Measurements from ENCODE around the gene NEXMIF.
"Not testable (repeated sequence)": the region's sequence is repeated elsewhere in the genome, so short reads cannot be mapped to it uniquely, and the experiment has no call there.

The NEXMIF gene

DNA sequence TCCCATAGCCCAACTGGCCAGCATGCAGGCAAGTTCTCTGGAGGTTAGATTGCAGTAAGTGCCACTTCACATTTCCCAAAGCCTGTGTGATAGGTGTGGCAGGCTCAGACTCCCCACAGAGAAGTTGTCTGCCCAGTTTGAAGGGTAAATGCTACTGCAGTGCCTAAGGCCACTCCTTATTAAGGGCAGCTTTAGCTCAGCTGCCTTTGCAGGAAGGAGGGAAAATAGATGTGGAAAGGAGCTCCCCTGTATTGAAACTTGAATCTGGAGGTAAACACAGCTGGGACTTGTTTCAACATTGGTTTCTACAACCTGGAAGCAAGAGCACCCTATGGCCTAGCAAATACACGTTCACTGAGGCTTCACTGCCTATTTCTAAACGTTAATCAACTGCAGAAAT lies 22.4 kb downstream of the NEXMIF start:
- no CpG with 5 or more reads among the region's 2 CpGs for WGBS (ENCODE audit: insufficient coverage, insufficient read length)
- no peaks in the 10 kb centered on the region for H3K9me3 ChIP-seq (ENCODE audit: control insufficient read depth, insufficient read depth, low read length)
- H3K4me1 ChIP-seq (ENCODE audit: control insufficient read depth, insufficient read depth, low read length): no peaks in the 10 kb centered on the region
- no peak overlapping the region for H3K27ac ChIP-seq (ENCODE audit: low read length)
- no peak for DNase-seq (ENCODE audit: low read depth, low spot score)
- no peaks in the 10 kb centered on the region for H3K27me3 ChIP-seq (ENCODE audit: control insufficient read depth, insufficient read depth, low read length)
- H3K36me3 ChIP-seq (ENCODE audit: control insufficient read depth, insufficient read depth, low read length): no peaks in the 10 kb centered on the region
- no peak overlapping the region for H3K4me3 ChIP-seq (ENCODE audit: low read length)

DNA sequence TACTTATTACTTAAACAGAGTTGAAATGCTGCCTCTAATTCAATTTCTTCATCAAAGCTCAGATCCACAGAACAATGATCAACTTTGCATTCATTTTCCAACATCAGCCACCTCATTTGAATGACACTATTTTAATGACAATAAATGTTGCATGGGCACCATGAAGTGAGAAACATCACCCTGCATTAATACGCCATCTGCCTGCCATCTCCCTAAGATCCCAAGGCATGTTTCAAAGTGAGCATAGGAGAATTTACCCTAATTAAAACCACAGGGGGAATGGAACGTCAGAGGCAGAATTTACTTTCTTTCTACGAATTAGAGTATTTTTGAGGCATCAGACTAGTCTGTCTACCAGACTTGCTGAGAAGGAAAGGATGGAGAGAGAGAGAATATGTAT lies 32.7 kb downstream of the NEXMIF start:
- DNase-seq (ENCODE audit: low read depth, low spot score): no peak
- WGBS (ENCODE audit: insufficient coverage, insufficient read length): no CpG with 5 or more reads among the region's 3 CpGs
- Histone ChIP-seq H3K4me3 (ENCODE audit: low read length) (no peak overlapping the region), H3K4me1 (ENCODE audit: control insufficient read depth, insufficient read depth, low read length) (no peaks in the 10 kb centered on the region), H3K27ac (ENCODE audit: low read length) (no peak overlapping the region), H3K27me3 (ENCODE audit: control insufficient read depth, insufficient read depth, low read length) (no peaks in the 10 kb centered on the region), H3K36me3 (ENCODE audit: control insufficient read depth, insufficient read depth, low read length) (no peaks in the 10 kb centered on the region), H3K9me3 (ENCODE audit: control insufficient read depth, insufficient read depth, low read length) (no peaks in the 10 kb centered on the region)

DNA sequence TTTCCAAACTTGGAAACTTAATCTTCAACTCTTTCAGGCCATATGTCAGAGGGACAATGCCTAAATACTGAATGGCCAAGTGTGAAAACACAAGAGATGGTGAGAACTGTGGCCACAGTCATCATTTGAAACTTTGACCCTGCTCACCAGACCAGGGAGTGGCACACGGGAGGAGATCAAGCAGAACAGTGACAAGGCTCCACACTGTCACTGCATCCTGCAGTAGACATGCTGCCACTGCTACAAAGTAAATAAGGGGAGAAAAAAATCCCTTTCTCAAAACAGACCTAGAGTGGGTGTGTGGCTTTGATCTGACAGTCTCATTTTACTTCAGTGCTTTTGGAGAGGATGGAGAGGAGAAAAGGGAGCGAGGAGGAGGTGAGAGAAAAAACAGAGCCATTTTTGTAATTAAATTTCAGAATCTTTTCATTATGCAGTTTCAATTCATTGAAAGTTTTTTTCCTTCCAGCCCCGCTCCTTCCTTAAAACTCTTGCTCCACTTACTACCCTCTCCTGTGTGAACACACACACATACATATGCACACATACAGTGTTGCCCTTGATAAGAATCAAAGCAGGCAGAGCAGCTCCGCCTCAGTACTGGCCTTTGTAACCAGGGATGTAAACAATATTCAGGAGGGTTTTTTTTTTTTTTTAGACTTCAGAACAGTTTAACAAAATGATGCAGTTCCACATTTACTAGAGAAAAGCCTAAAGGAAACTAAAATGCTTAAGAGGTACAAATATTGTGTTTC lies 34.4 kb downstream of the NEXMIF start:
- Histone ChIP-seq H3K4me1 (ENCODE audit: control insufficient read depth, insufficient read depth, low read length) (no peaks in the 10 kb centered on the region), H3K4me3 (ENCODE audit: low read length) (no peak overlapping the region), H3K27ac (ENCODE audit: low read length) (no peak overlapping the region), H3K36me3 (ENCODE audit: control insufficient read depth, insufficient read depth, low read length) (no peaks in the 10 kb centered on the region), H3K9me3 (ENCODE audit: control insufficient read depth, insufficient read depth, low read length) (no peaks in the 10 kb centered on the region), H3K27me3 (ENCODE audit: control insufficient read depth, insufficient read depth, low read length) (no peaks in the 10 kb centered on the region)
- no CpG with 5 or more reads among the region's 4 CpGs for WGBS (ENCODE audit: insufficient coverage, insufficient read length)
- DNase-seq (ENCODE audit: low read depth, low spot score): no peak

DNA sequence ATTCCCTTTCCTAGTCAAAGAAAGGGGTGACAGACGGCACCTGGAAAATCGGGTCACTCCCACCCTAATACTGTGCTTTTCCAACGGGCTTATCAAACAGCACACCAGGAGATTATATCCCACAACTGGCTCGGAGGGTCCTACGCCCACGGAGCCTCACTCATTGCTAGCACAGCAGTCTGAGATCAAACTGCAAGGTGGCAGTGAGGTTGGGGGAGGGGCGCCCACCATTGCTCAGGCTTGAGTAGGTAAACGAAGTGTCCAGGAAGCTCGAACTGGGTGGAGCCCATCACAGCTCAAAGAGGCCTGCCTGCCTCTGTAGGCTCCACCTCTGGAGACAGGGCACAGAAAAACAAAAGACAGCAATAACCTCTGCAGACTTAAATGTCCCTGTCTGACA lies 42.9 kb downstream of the NEXMIF start:
- not testable (repeated sequence) for H3K36me3 ChIP-seq (ENCODE audit: control insufficient read depth, insufficient read depth, low read length); H3K9me3 ChIP-seq (ENCODE audit: control insufficient read depth, insufficient read depth, low read length); H3K27ac ChIP-seq (ENCODE audit: low read length); H3K4me3 ChIP-seq (ENCODE audit: low read length); H3K4me1 ChIP-seq (ENCODE audit: control insufficient read depth, insufficient read depth, low read length); DNase-seq (ENCODE audit: low read depth, low spot score); H3K27me3 ChIP-seq (ENCODE audit: control insufficient read depth, insufficient read depth, low read length)
- no CpG with 5 or more reads among the region's 9 CpGs for WGBS (ENCODE audit: insufficient coverage, insufficient read length)

DNA sequence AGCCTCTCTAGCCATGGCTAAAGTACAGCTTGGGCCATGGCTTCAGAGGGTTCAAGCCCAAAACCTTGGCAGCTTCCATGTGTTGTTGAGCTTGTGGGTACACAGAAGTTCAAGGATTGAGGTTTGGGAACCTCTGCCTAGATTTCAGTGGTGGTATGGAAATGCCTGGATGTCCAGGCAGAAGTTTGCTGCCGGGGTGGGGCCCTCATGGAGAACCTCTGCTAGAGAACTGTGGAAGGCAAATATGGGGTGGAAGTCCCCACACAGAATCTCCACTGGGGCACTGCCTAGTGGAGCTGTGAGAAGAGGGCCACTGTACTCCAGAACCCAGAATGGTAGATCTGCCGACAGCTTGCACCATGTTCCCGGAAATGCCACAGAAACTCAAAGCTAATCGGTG lies 59.5 kb downstream of the NEXMIF start:
- DNase-seq (ENCODE audit: low read depth, low spot score): no peak
- H3K4me1 ChIP-seq (ENCODE audit: control insufficient read depth, insufficient read depth, low read length): no peaks in the 10 kb centered on the region
- no peak overlapping the region for H3K4me3 ChIP-seq (ENCODE audit: low read length)
- H3K9me3 ChIP-seq (ENCODE audit: control insufficient read depth, insufficient read depth, low read length): no peaks in the 10 kb centered on the region
- H3K27me3 ChIP-seq (ENCODE audit: control insufficient read depth, insufficient read depth, low read length): no peaks in the 10 kb centered on the region
- no peaks in the 10 kb centered on the region for H3K36me3 ChIP-seq (ENCODE audit: control insufficient read depth, insufficient read depth, low read length)
- no CpG with 5 or more reads among the region's 4 CpGs for WGBS (ENCODE audit: insufficient coverage, insufficient read length)
- H3K27ac ChIP-seq (ENCODE audit: low read length): no peak overlapping the region

DNA sequence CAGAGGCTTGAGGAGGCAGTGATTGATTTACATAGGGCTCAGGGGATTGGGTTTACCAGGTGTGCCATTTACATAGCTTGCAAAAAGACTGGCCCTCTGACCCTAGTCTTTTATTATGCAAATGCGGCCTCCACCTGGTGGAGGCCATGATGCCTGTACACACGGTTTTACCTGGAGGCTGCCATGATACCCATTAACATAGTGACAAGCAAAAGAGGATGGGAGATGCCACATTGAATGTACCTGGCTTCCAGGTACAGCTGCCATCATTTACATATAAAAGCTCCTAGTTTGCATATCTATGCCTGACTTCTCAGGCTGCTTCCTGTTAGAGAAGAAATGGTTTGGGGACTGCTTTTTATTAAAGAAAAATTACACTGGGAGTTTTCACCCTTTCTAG lies 72.0 kb downstream of the NEXMIF start:
- Histone ChIP-seq H3K27me3 (ENCODE audit: control insufficient read depth, insufficient read depth, low read length) (no peaks in the 10 kb centered on the region), H3K4me1 (ENCODE audit: control insufficient read depth, insufficient read depth, low read length) (no peaks in the 10 kb centered on the region), H3K9me3 (ENCODE audit: control insufficient read depth, insufficient read depth, low read length) (no peaks in the 10 kb centered on the region), H3K27ac (ENCODE audit: low read length) (no peak overlapping the region), H3K36me3 (ENCODE audit: control insufficient read depth, insufficient read depth, low read length) (no peaks in the 10 kb centered on the region), H3K4me3 (ENCODE audit: low read length) (no peak overlapping the region)
- no peak for DNase-seq (ENCODE audit: low read depth, low spot score)
- WGBS (ENCODE audit: insufficient coverage, insufficient read length): no CpG with 5 or more reads among the region's 2 CpGs

DNA sequence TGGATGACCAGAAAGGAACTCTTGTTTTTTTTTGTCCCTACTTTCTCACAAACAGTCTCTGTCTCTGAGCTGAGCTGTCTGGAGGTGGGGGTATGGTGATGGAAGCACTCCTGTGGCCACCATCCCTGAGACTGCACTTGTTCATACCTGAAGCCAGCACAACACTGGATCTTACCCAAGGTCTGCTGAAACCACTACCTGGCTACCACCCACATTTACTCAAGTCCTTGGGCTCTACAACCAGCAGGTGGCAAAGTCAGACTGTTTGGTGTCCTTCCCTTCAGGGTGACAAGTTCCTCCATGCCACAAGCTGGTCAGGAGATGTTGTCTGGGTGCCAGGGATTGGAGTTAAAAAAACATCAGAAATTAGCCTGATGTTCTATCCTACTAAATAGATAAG lies 89.7 kb downstream of the NEXMIF start:
- Histone ChIP-seq H3K9me3 (ENCODE audit: control insufficient read depth, insufficient read depth, low read length) (no peaks in the 10 kb centered on the region), H3K4me3 (ENCODE audit: low read length) (no peak overlapping the region), H3K36me3 (ENCODE audit: control insufficient read depth, insufficient read depth, low read length) (no peaks in the 10 kb centered on the region), H3K27ac (ENCODE audit: low read length) (no peak overlapping the region), H3K4me1 (ENCODE audit: control insufficient read depth, insufficient read depth, low read length) (no peaks in the 10 kb centered on the region), H3K27me3 (ENCODE audit: control insufficient read depth, insufficient read depth, low read length) (no peaks in the 10 kb centered on the region)
- DNase-seq (ENCODE audit: low read depth, low spot score): no peak

DNA sequence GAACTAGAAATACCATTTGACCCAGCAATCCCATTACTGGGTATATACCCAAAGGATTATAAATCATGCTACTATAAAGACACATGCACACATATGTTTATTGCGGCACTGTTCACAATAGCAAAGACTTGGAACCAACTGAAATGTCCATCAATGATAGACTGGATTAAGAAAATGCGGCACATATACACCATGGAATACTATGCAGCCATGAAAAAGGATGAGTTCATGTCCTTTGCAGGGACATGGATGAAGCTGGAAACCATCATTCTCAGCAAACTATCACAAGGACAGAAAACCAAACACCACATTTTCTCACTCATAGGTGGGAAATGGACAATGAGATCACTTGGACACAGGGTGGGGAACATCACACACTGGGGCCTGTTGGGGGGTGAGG lies 105.5 kb downstream of the NEXMIF start:
- not testable (repeated sequence) for H3K4me1 ChIP-seq (ENCODE audit: control insufficient read depth, insufficient read depth, low read length); H3K36me3 ChIP-seq (ENCODE audit: control insufficient read depth, insufficient read depth, low read length); H3K9me3 ChIP-seq (ENCODE audit: control insufficient read depth, insufficient read depth, low read length); H3K27me3 ChIP-seq (ENCODE audit: control insufficient read depth, insufficient read depth, low read length); H3K4me3 ChIP-seq (ENCODE audit: low read length); H3K27ac ChIP-seq (ENCODE audit: low read length); DNase-seq (ENCODE audit: low read depth, low spot score)
- no CpG with 5 or more reads among the region's 2 CpGs for WGBS (ENCODE audit: insufficient coverage, insufficient read length)

DNA sequence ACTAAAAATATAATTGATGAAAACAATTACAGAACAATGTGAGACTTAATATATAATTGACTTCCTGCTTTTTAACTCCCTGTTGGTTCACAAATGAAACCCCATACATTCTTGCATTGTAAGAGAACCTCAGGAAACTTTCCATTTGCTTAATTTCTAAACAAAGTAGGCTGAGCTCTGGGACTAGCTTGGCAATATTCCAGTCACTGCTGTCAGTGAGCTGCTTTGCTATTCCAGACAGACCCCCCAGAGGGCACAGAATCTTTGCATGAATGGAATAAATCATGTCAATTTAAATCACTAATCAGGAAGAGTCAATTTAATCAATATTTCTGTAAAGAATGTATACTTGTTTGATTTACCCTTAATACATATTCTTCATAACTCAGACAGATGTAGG lies 110.6 kb downstream of the NEXMIF start:
- H3K9me3 ChIP-seq (ENCODE audit: control insufficient read depth, insufficient read depth, low read length): no peaks in the 10 kb centered on the region
- no peaks in the 10 kb centered on the region for H3K4me1 ChIP-seq (ENCODE audit: control insufficient read depth, insufficient read depth, low read length)
- no peak overlapping the region for H3K27ac ChIP-seq (ENCODE audit: low read length)
- no peak for DNase-seq (ENCODE audit: low read depth, low spot score)
- H3K4me3 ChIP-seq (ENCODE audit: low read length): no peak overlapping the region
- H3K36me3 ChIP-seq (ENCODE audit: control insufficient read depth, insufficient read depth, low read length): no peaks in the 10 kb centered on the region
- no peaks in the 10 kb centered on the region for H3K27me3 ChIP-seq (ENCODE audit: control insufficient read depth, insufficient read depth, low read length)

DNA sequence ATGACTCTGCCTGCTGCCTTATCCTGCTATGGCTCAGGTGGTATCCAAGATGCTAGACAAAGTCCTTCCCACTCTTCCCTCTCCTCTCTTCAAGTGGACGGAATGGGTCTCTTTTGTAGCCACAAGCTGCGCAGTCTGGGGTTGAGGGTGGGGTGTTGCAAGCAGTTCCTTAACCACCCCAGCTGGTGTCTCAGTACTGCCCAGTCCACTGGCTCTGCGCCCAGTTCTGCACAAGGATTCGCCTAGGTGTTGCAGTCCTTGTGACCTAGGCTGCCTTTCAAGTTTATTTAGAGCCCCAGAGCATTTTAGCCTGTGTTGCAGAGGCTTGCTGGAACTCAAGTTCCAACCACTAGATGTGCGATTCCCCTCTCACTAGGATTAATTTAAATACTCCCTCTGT lies 120.7 kb downstream of the NEXMIF start:
- H3K27me3 ChIP-seq (ENCODE audit: control insufficient read depth, insufficient read depth, low read length): no peaks in the 10 kb centered on the region
- WGBS (ENCODE audit: insufficient coverage, insufficient read length): no CpG with 5 or more reads among the region's 5 CpGs
- no peak overlapping the region for H3K27ac ChIP-seq (ENCODE audit: low read length)
- H3K4me3 ChIP-seq (ENCODE audit: low read length): no peak overlapping the region
- no peak for DNase-seq (ENCODE audit: low read depth, low spot score)
- no peaks in the 10 kb centered on the region for H3K36me3 ChIP-seq (ENCODE audit: control insufficient read depth, insufficient read depth, low read length)
- H3K4me1 ChIP-seq (ENCODE audit: control insufficient read depth, insufficient read depth, low read length): no peaks in the 10 kb centered on the region
- H3K9me3 ChIP-seq (ENCODE audit: control insufficient read depth, insufficient read depth, low read length): no peaks in the 10 kb centered on the region

DNA sequence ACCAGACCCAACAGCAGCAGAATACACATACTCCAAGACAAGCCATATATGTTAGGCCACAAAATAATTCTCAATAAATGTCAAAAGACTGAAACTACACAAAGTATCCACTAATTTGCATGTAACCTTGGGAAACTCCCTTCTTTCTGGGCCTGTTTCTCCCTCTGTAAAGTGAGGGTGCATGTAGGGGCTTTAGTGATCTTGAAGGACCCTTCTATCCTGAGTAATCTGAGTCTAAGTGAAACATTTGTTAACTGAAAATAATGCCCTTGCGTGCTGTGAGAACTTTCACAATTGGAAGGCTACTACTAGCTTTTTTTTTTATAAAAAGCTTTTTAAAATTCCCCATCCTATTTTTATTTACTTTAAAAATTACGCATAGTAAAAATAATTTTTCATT lies 125.2 kb downstream of the NEXMIF start:
- H3K4me3 ChIP-seq (ENCODE audit: low read length): no peak overlapping the region
- DNase-seq (ENCODE audit: low read depth, low spot score): no peak
- H3K4me1 ChIP-seq (ENCODE audit: control insufficient read depth, insufficient read depth, low read length): no peaks in the 10 kb centered on the region
- H3K27me3 ChIP-seq (ENCODE audit: control insufficient read depth, insufficient read depth, low read length): no peaks in the 10 kb centered on the region
- H3K27ac ChIP-seq (ENCODE audit: low read length): no peak overlapping the region
- WGBS (ENCODE audit: insufficient coverage, insufficient read length): 100% methylated on average over 1 of the region's 2 CpGs
- no peaks in the 10 kb centered on the region for H3K9me3 ChIP-seq (ENCODE audit: control insufficient read depth, insufficient read depth, low read length)
- no peaks in the 10 kb centered on the region for H3K36me3 ChIP-seq (ENCODE audit: control insufficient read depth, insufficient read depth, low read length)

All from iPS DF 6.9 (cell line).